CD8-positive, alpha-beta memory T cell (primary cell): ENCODE results near the gene TGFB2. TPM values are rescaled to one million over a fixed set of nuclear protein-coding genes. Genes with fewer than 3 reads are reported as not detected.
A peak's percentile ranks its signal among the peaks of the same experiment; 100 is the strongest.

Source experiments
- CTCF ChIA-PET: fragments of 350-600 bp; sonication (Branson Sonifier 250); formaldehyde crosslinking; loops from one replicate; lab custom pipeline; 2021; ENCODE audit warnings: antibody characterized with exemption; lab: Charles Lee
- POLR2A ChIA-PET: fragments of 350-600 bp; sonication (Branson Sonifier 250); formaldehyde crosslinking; loops from one replicate; lab custom pipeline; 2021; ENCODE audit warnings: antibody characterized with exemption; lab: Charles Lee
- DNase-seq, 5 donors: peaks; one replicate each; pipeline versions ENCODE4 v3.0.0 to v3.0.0-alpha.2; 2020 to 2022; ENCODE audit warnings: mixed read lengths in 1 of 5
- H3K27ac ChIP-seq: one replicate; pipeline ENCODE4 v1.7.0; 2013; ENCODE audit warnings: low read depth, mild to moderate bottlenecking, low read length, moderate library complexity
- H3K27me3 ChIP-seq: 2 replicates; pipeline ENCODE4 v1.7.0; 2013; ENCODE audit warnings: low read length, mild to moderate bottlenecking; ENCODE audit not compliant: insufficient read depth, poor library complexity, severe bottlenecking
- H3K36me3 ChIP-seq: 2 replicates; pipeline ENCODE4 v1.7.0; 2013; ENCODE audit warnings: mild to moderate bottlenecking, low read length, moderate library complexity; ENCODE audit not compliant: insufficient read depth
- H3K4me1 ChIP-seq: 2 replicates; pipeline ENCODE4 v1.7.0; 2013; ENCODE audit warnings: mild to moderate bottlenecking, low read length, moderate library complexity; ENCODE audit not compliant: insufficient read depth
- H3K4me3 ChIP-seq: 2 replicates; pipeline ENCODE4 v1.7.0; 2013; ENCODE audit warnings: mild to moderate bottlenecking, low read length
- H3K9me3 ChIP-seq: 2 replicates; pipeline ENCODE4 v1.7.0; 2013; ENCODE audit warnings: mild to moderate bottlenecking, low read length
- H3K27ac Mint-ChIP-seq, 8 donors: one replicate each; pipeline ENCODE4 v1.8.0; 2020 to 2021; ENCODE audit warnings: mixed read lengths in 8 of 8, mild to moderate bottlenecking in 6 of 8, inconsistent platforms in 3 of 8, moderate library complexity in 3 of 8
- H3K27me3 Mint-ChIP-seq, 2 donors: one replicate each; pipeline ENCODE4 v1.8.0; 2020 to 2021; ENCODE audit warnings: mixed read lengths in 2 of 2, mild to moderate bottlenecking in 1 of 2, moderate library complexity in 1 of 2
- H3K36me3 Mint-ChIP-seq, 3 donors: one replicate each; pipeline ENCODE4 v1.8.0; 2020 to 2021; ENCODE audit warnings: mixed read lengths in 3 of 3, inconsistent platforms in 1 of 3, mild to moderate bottlenecking in 1 of 3
- H3K4me1 Mint-ChIP-seq, 3 donors: one replicate each; pipeline ENCODE4 v1.8.0; 2020 to 2021; ENCODE audit warnings: mixed read lengths in 3 of 3, inconsistent platforms in 1 of 3, mild to moderate bottlenecking in 1 of 3
- H3K4me3 Mint-ChIP-seq, 7 donors: one replicate each; pipeline ENCODE4 v1.8.0; 2020 to 2021; ENCODE audit warnings: mixed read lengths in 7 of 7, mild to moderate bottlenecking in 6 of 7, moderate library complexity in 4 of 7, inconsistent platforms in 2 of 7
- H3K9me3 Mint-ChIP-seq, 5 donors: one replicate each; pipeline ENCODE4 v1.8.0; 2020 to 2022; ENCODE audit warnings: mixed read lengths in 5 of 5, mild to moderate bottlenecking in 3 of 5, moderate library complexity in 2 of 5, inconsistent platforms in 1 of 5
- polyA plus RNA-seq: library from polyadenylated mRNA; unstranded; fragments of 300-500 nt; fragmentation: Illumina TruSeq; gene quantifications from one replicate; pipeline ENCODE4 v1.2.3, GENCODE V29; 2021
- total RNA-seq, 2 experiments: library from RNA; stranded (reverse); gene quantifications; one replicate each; pipeline ENCODE4 v1.2.3, GENCODE V29; 2021

TGFB2 gene
- total and polyA plus RNA-seq, 3 experiments from 2014 or later = not detected

DNA sequence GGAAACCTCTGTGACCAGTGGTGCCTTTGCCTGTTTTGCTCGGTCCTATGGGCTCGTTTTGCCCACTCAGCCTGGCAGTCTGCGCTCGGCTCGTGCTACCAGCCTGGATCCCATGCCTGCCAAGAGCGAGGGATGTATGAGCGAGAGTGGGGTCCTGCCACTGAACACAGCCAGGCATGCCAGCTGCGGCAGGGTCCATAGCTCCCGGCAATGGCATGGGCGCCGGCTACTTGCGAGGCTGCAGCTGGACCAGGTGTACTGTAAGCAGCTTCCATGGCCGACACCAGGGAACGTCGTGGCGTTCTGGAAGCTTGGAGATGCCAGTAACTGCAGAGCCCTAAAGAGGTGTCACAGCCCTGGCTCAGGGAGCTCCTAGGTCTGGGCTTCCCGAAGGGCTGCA lies 22.4 kb upstream of the TGFB2 start:
- Histone ChIP-seq H3K27me3 (no peaks in the 10 kb centered on the region), H3K36me3 (no peaks in the 10 kb centered on the region), H3K4me1 (no peaks in the 10 kb centered on the region), H3K27ac (no peak overlapping the region), H3K4me3 (no peak overlapping the region), H3K9me3 (no peaks in the 10 kb centered on the region)
- no peak for DNase-seq
- Mint-ChIP-seq H3K36me3 (peaks cover 0 to 57% (median 14%) of the 10 kb centered on the region in 3 donors), H3K4me1 (no peaks in the 10 kb centered on the region), H3K27ac (peak overlapping the region in 2 of 8 donors; percentile 9 to 61), H3K27me3 (no peaks in the 10 kb centered on the region), H3K4me3 (no peak overlapping the region), H3K9me3 (no peaks in the 10 kb centered on the region)
- ChIA-PET POLR2A (no interaction called here), CTCF (no interaction called here)

DNA sequence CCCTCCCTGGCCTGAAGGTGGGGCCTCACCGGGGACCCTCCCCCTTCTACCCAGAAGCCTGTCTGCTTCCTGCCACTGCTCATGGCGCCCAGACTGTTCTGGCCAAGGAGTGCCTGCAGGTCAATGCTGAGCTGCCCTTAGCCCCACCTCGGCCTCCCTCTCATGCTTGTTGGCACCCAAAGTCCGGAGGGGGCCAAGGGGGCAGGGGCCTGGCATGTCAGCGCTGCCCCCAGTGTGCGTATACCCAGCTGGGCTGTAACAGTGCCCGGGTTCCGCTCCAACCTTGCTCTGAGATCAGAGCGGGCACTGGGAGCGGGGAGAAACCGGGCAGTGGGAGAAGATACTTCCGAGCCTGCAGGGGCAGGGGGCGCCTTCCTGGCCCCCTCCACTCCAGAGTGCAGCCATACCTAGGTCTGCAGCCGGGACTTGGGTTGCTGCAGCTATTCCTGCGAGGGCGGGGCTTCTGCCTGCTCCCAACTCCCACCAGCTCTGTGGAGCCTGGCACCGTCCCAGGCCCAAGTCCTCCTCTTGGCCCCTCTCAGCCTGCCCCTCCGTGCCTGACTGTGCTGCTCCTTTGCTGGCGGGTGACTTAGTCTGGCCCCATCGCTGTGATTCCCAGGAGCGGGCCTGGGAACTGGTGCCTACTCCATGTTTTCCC lies 21.4 kb upstream of the TGFB2 start:
- POLR2A ChIA-PET = no interaction called here
- no peak overlapping the region for H3K4me3 ChIP-seq
- H3K4me1 ChIP-seq = no peaks in the 10 kb centered on the region
- no peaks in the 10 kb centered on the region for H3K9me3 Mint-ChIP-seq
- no peak overlapping the region for H3K27ac Mint-ChIP-seq
- H3K36me3 Mint-ChIP-seq = peaks cover 0 to 55% (median 15%) of the 10 kb centered on the region in 3 donors
- DNase-seq = no peak
- H3K9me3 ChIP-seq = no peaks in the 10 kb centered on the region
- no peaks in the 10 kb centered on the region for H3K36me3 ChIP-seq
- peaks cover 0 to 2% (median 0%) of the 10 kb centered on the region in 3 donors for H3K4me1 Mint-ChIP-seq
- CTCF ChIA-PET = no interaction called here
- H3K4me3 Mint-ChIP-seq = no peak overlapping the region
- no peak overlapping the region for H3K27ac ChIP-seq
- no peaks in the 10 kb centered on the region for H3K27me3 ChIP-seq
- no peaks in the 10 kb centered on the region for H3K27me3 Mint-ChIP-seq

DNA sequence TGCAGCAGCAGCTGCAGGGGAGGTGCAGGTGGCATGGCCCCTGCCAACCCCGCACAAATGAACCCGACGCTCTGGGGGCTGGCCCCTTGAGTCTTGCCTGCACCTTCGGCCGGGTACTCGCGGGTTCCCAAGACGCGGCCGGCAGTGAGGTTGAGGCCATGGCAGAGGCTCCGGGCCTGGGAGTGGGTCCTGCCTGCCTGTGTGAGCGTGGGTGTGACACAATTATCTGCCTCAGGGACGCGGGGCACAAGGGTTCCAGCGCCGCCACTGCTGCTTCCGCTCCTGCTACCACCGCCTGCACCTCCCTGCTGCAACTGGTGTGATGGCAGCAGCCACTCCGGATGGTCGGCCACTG lies 20.9 kb upstream of the TGFB2 start:
- no peak for DNase-seq
- H3K27me3 Mint-ChIP-seq = no peaks in the 10 kb centered on the region
- no peak overlapping the region for H3K4me3 Mint-ChIP-seq
- no peaks in the 10 kb centered on the region for H3K4me1 ChIP-seq
- no peak overlapping the region for H3K4me3 ChIP-seq
- H3K9me3 Mint-ChIP-seq = no peaks in the 10 kb centered on the region
- H3K27me3 ChIP-seq = no peaks in the 10 kb centered on the region
- POLR2A ChIA-PET = no interaction called here
- H3K27ac ChIP-seq = no peak overlapping the region
- peaks cover 0 to 52% (median 16%) of the 10 kb centered on the region in 3 donors for H3K36me3 Mint-ChIP-seq
- CTCF ChIA-PET = no interaction called here
- H3K4me1 Mint-ChIP-seq = peaks cover 0 to 3% (median 0%) of the 10 kb centered on the region in 3 donors
- peak overlapping the region in 1 of 8 donors; percentile 87 for H3K27ac Mint-ChIP-seq
- H3K9me3 ChIP-seq = no peaks in the 10 kb centered on the region
- H3K36me3 ChIP-seq = no peaks in the 10 kb centered on the region

DNA sequence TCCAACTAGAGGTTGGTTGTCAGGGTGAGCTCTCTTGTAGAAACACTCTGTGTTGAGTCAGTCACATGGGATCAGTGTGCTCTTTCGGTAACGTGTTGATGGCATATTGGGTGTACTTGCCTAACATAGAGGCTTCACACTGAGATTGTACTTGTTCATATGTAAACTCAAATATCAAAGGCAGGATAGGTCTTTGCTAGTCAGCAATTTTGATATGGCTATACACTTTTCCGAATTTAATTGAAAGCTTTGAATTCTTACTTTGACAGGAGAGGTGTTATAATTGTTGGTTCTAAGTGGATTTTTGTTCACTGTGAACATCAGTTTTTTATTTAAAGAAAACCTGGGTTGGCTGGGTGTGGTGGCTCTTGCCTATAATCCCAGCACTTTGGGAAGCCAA lies 16.4 kb upstream of the TGFB2 start:
- H3K4me1 ChIP-seq = no peaks in the 10 kb centered on the region
- POLR2A ChIA-PET = no interaction called here
- H3K36me3 ChIP-seq = no peaks in the 10 kb centered on the region

DNA sequence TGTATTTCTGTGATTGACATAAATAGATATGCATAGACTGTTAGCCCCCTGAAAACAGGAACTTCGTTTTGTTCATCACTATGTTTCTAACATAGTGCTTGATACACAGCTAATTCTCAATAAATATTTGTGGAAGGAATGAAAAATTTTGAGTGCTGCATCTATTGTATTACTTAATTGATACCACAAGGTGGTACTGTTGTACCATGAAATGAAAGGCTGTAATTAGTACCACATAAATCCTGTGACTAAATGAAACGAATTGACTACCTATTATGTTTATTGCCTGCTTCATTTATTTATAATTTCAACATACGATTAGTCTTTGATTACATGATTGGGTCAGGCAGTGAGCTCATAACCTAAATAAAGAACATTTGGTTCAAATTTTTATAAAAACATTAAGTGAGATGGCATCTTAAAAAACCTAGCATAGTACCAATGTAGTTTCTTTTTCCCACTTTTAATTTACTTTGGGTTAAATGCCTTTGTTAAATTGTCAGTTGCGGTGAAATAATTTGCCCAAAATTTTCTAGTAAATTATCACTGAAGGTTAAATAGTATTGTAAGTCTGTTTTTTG lies 15.0 kb upstream of the TGFB2 start:
- Mint-ChIP-seq H3K36me3 (peaks cover 0 to 30% (median 15%) of the 10 kb centered on the region in 3 donors), H3K27ac (no peak overlapping the region), H3K27me3 (no peaks in the 10 kb centered on the region), H3K9me3 (no peaks in the 10 kb centered on the region), H3K4me1 (peaks cover 0 to 3% (median 0%) of the 10 kb centered on the region in 3 donors), H3K4me3 (no peak overlapping the region)
- Histone ChIP-seq H3K9me3 (no peaks in the 10 kb centered on the region), H3K27me3 (no peaks in the 10 kb centered on the region), H3K4me1 (no peaks in the 10 kb centered on the region), H3K36me3 (no peaks in the 10 kb centered on the region), H3K4me3 (no peak overlapping the region), H3K27ac (no peak overlapping the region)
- CTCF ChIA-PET = interaction anchor here (0.8 to 2.2 kb wide), 6 partner anchors 9 to 1088 kb away, joined by 3 to 7 read pairs (median 4); no protein-coding TSS in a partner anchor
- DNase-seq = peak in 1 of 5 donors; percentile 23
- POLR2A ChIA-PET = no interaction called here

More for the DNA sequence above, 16.4 kb upstream of the TGFB2 start:
- Mint-ChIP-seq H3K27ac (no peak overlapping the region), H3K27me3 (no peaks in the 10 kb centered on the region), H3K4me1 (peaks cover 0 to 3% (median 0%) of the 10 kb centered on the region in 3 donors), H3K36me3 (peaks cover 0 to 37% (median 22%) of the 10 kb centered on the region in 3 donors), H3K4me3 (no peak overlapping the region), H3K9me3 (no peaks in the 10 kb centered on the region)
- H3K27me3 ChIP-seq = no peaks in the 10 kb centered on the region
- H3K27ac ChIP-seq = no peak overlapping the region
- CTCF ChIA-PET = interaction anchor here (0.8 to 2.2 kb wide), 3 partner anchors 13 to 193 kb away, joined by 3 to 6 read pairs (median 3); no protein-coding TSS in a partner anchor
- no peaks in the 10 kb centered on the region for H3K9me3 ChIP-seq
- H3K4me3 ChIP-seq = no peak overlapping the region
- no peak for DNase-seq

DNA sequence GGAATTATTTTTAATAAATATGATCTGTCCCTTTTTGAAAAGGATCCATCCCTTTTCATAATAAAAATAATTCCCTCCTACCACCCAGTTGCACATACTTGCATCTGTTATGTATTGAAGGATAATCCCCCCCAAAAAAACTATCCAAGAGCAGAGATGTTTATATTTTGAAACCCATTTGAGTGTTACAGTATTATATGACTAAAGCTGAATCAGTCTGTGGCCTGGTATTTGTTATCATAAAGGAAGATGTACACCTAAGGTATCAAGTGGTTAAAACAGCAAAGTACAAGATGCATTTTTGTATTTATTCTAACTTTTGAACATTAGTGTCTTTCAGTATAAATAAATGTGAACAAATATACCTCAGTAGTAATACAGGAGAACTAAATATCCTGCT lies 12.7 kb upstream of the TGFB2 start:
- CTCF ChIA-PET = no interaction called here

DNA sequence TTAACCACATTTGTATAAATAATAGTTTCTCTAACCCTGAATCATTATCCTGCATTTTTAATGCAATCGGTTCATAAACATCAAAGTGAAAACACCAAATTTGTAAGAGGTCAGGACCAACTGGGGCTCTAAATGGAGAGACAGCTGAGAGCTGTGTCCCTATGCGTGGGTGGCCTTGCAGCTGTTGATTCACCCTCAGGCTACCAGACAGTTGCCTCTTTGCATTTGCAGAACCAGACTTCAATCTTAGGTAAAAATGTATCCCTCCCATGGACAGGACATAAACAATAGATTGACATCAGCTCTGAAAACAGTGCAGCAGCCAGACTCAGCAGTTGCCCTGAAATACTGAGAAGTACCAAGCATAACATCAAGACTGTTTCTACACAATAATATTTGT lies 8.8 kb upstream of the TGFB2 start:
- ChIA-PET POLR2A (no interaction called here), CTCF (no interaction called here)
- Mint-ChIP-seq H3K27me3 (no peaks in the 10 kb centered on the region), H3K9me3 (no peaks in the 10 kb centered on the region), H3K27ac (no peak overlapping the region), H3K4me3 (no peak overlapping the region), H3K36me3 (peaks cover 0 to 25% (median 10%) of the 10 kb centered on the region in 3 donors), H3K4me1 (no peaks in the 10 kb centered on the region)
- no peaks in the 10 kb centered on the region for H3K36me3 ChIP-seq
- no peak overlapping the region for H3K27ac ChIP-seq
- H3K4me3 ChIP-seq = no peak overlapping the region
- no peaks in the 10 kb centered on the region for H3K4me1 ChIP-seq
- H3K27me3 ChIP-seq = no peaks in the 10 kb centered on the region
- no peak for DNase-seq
- no peaks in the 10 kb centered on the region for H3K9me3 ChIP-seq

More for the DNA sequence above, 12.7 kb upstream of the TGFB2 start:
- Histone ChIP-seq H3K9me3 (no peaks in the 10 kb centered on the region), H3K4me1 (no peaks in the 10 kb centered on the region), H3K27ac (no peak overlapping the region), H3K27me3 (no peaks in the 10 kb centered on the region), H3K36me3 (no peaks in the 10 kb centered on the region), H3K4me3 (no peak overlapping the region)
- peaks cover 0 to 3% (median 0%) of the 10 kb centered on the region in 3 donors for H3K4me1 Mint-ChIP-seq
- no peaks in the 10 kb centered on the region for H3K9me3 Mint-ChIP-seq
- no peak overlapping the region for H3K27ac Mint-ChIP-seq
- POLR2A ChIA-PET = no interaction called here
- peaks cover 0 to 33% (median 15%) of the 10 kb centered on the region in 3 donors for H3K36me3 Mint-ChIP-seq
- no peak for DNase-seq
- no peaks in the 10 kb centered on the region for H3K27me3 Mint-ChIP-seq
- H3K4me3 Mint-ChIP-seq = no peak overlapping the region

DNA sequence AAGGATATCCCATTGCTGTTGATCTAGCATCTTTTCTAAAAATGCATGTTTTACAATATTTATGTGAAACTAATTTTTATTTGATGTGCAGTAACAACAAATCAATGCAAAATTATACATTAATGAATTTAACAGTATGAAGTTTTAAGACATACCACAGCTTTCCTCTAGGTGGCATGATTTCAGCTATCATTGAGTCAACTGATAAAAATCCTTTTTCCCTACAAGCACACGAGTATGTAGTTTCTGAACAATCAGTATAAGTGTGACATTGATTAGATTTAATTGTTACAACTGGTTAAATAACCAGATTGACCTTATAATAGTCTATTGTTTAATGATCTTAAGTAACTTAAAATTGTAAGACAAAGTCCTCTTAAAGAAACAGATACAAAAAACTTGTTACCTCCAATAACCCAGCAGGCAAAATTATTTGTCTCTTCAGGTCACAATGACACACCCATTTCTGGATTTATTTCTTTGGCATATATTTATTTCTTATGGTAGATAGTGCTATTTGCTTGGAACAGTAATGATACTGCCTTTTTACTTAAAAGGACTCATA lies 5.8 kb upstream of the TGFB2 start:
- POLR2A ChIA-PET = no interaction called here
- Histone ChIP-seq H3K27me3 (peaks cover 5% of the 10 kb centered on the region), H3K4me1 (peaks cover 2% of the 10 kb centered on the region), H3K9me3 (no peaks in the 10 kb centered on the region), H3K27ac (no peak overlapping the region), H3K36me3 (no peaks in the 10 kb centered on the region), H3K4me3 (no peak overlapping the region)
- CTCF ChIA-PET = interaction anchor here (1.6 kb wide), 1 partner anchor 9 kb away, joined by 7 read pairs; no protein-coding TSS in a partner anchor
- no peak for DNase-seq
- H3K9me3 Mint-ChIP-seq = no peaks in the 10 kb centered on the region
- no peak overlapping the region for H3K4me3 Mint-ChIP-seq
- H3K27me3 Mint-ChIP-seq = peaks cover 0 to 10% of the 10 kb centered on the region in 2 donors
- peaks cover 5 to 14% (median 6%) of the 10 kb centered on the region in 3 donors for H3K36me3 Mint-ChIP-seq
- no peak overlapping the region for H3K27ac Mint-ChIP-seq
- H3K4me1 Mint-ChIP-seq = no peaks in the 10 kb centered on the region
